H1 (cell line): ENCODE results near the gene PLXNA4. TPM values are rescaled to one million over a fixed set of nuclear protein-coding genes. Genes with fewer than 3 reads are reported as not detected.

Experiments
- BRCA1 ChIP-seq: IDR thresholded peaks from 2 replicates; pipeline ENCODE4 v1.6.1; 2012; ENCODE audit warnings: low read depth, low read length, improper control_type of control experiment
- CTCF ChIP-seq, 3 experiments: IDR thresholded peaks; 1 replicate in 2 of 3; 2 replicates in 1 of 3; pipeline versions ENCODE4 v1.5.1 to v1.6.1; 2011; ENCODE audit warnings: low read length in 3 of 3, mild to moderate bottlenecking in 3 of 3, inconsistent platforms in 2 of 3, low read depth in 1 of 3, moderate library complexity in 1 of 3; ENCODE audit not compliant: insufficient read depth in 1 of 3; ENCODE audit errors: control extremely low read depth in 1 of 3
- MAFK ChIP-seq: IDR thresholded peaks from 2 replicates; pipeline ENCODE4 v1.6.1; 2012; ENCODE audit warnings: low read depth, mild to moderate bottlenecking, improper control_type of control experiment, low read length
- RFX5 ChIP-seq: IDR thresholded peaks from 2 replicates; pipeline ENCODE4 v1.6.1; 2011; ENCODE audit warnings: low read depth, low read length, improper control_type of control experiment, borderline replicate concordance
- SRF ChIP-seq: IDR thresholded peaks from 2 replicates; pipeline ENCODE4 v1.6.1; 2011; ENCODE audit warnings: mild to moderate bottlenecking, low read depth, low read length, moderate library complexity
- TAF1 ChIP-seq: IDR thresholded peaks from 2 replicates; pipeline ENCODE4 v1.6.1; 2011; ENCODE audit warnings: mild to moderate bottlenecking, low read depth, low read length
- polyA plus RNA-seq, 7 experiments: library from polyadenylated mRNA; depleted of rRNA in 3 of 7; stranded (reverse) in 5 of 7; unstranded in 2 of 7; fragments of >200 nt in 5 of 7; fragments of 200-250 nt in 2 of 7; gene quantifications; 1 replicate in 5 of 7; 2 replicates in 1 of 7; 4 replicates in 1 of 7; pipeline versions ENCODE4 v1.2.1 to v1.2.3, GENCODE V29; 2011 to 2013; ENCODE audit warnings: missing spikeins in 2 of 7, mixed read lengths in 2 of 7
- total RNA-seq: library from RNA; stranded (reverse); fragmentation: NEBNext Ultra II Directional; extraction: Animal tissue kit (Norgen Biotek cat#: 25700); gene quantifications from 2 replicates; pipeline ENCODE4 v1.2.1, GENCODE V29; 2021

PLXNA4 gene
- total and polyA plus RNA-seq, 2 of the 8 experiments (the other 6 are each of a cell fraction or from before 2014, with no cell fraction given): 0.76 to 0.79 TPM

- TF ChIP-seq MAFK: peak; percentile 63; the same call in 1 of the 2 replicates
- no peak for TF ChIP-seq RFX5
- no peak for TF ChIP-seq SRF
- TF ChIP-seq CTCF (IDR thresholded peaks at IDR 0.05; ENCODE audit: control extremely low read depth in 1 of 3, insufficient read depth in 1 of 3, low read depth in 1 of 3, low read length in 3 of 3): peak; percentile 37 to 84 (median 59)
- no peak for TF ChIP-seq BRCA1
- no peak for TF ChIP-seq TAF1
These were observed 58.0 kb downstream of the PLXNA4 start (continued) for GRCh38 chr7:132518102-132518838.
